NB4 (cell line): ENCODE data around the gene MTHFD1L.
"Not testable (repeated sequence)": the region's sequence is repeated elsewhere in the genome, so short reads cannot be mapped to it uniquely, and the experiment has no call there.

Experiments
- DNase-seq: peaks from one replicate; pipeline ENCODE4 v3.0.0; 2010; ENCODE audit warnings: low read depth
- H3K4me3 ChIP-seq: one replicate; pipeline ENCODE4 v1.5.1; 2011; ENCODE audit warnings: mild to moderate bottlenecking, low read depth, low read length, moderate library complexity
- CTCF ChIP-seq: IDR thresholded peaks from one replicate; pipeline ENCODE4 v1.5.1; 2012; ENCODE audit warnings: low read depth, low read length
- MAX ChIP-seq: IDR thresholded peaks from 2 replicates; pipeline ENCODE4 v1.6.1; 2011; ENCODE audit warnings: low read depth, low read length
- MYC ChIP-seq: IDR thresholded peaks from 2 replicates; pipeline ENCODE4 v1.6.1; 2011; ENCODE audit warnings: low read depth, low read length
- POLR2A ChIP-seq: IDR thresholded peaks from 2 replicates; pipeline ENCODE4 v1.6.1; 2011; ENCODE audit warnings: mild to moderate bottlenecking; ENCODE audit not compliant: insufficient read length; ENCODE audit errors: extremely low read depth

Gene MTHFD1L

GRCh38 chr6:151075930-151076555, 210.5 kb downstream of the MTHFD1L start:
- DNase-seq, result no peak
- no peak overlapping the region for H3K4me3 ChIP-seq
- TF ChIP-seq CTCF (no peak), MAX (no peak), POLR2A (no peak), MYC (no peak)

GRCh38 chr6:151078655-151079054, 213.2 kb downstream of the MTHFD1L start:
- DNase-seq, result no peak
- TF ChIP-seq MAX (no peak), POLR2A (no peak), MYC (no peak), CTCF (no peak)

GRCh38 chr6:151081656-151082055, 216.2 kb downstream of the MTHFD1L start:
- no peak overlapping the region for H3K4me3 ChIP-seq
- TF ChIP-seq MYC (no peak), POLR2A (no peak), CTCF (no peak), MAX (no peak)
- DNase-seq, result no peak

More at GRCh38 chr6:151078655-151079054, 213.2 kb downstream of the MTHFD1L start:
- H3K4me3 ChIP-seq, result no peak overlapping the region

GRCh38 chr6:151082079-151082478, 216.6 kb downstream of the MTHFD1L start:
- no peak for DNase-seq
- no peak overlapping the region for H3K4me3 ChIP-seq

GRCh38 chr6:151084275-151084674, 218.8 kb downstream of the MTHFD1L start:
- no peak for DNase-seq
- no peak overlapping the region for H3K4me3 ChIP-seq
- TF ChIP-seq MAX (no peak), POLR2A (no peak), MYC (no peak), CTCF (no peak)

More at GRCh38 chr6:151082079-151082478, 216.6 kb downstream of the MTHFD1L start:
- TF ChIP-seq MAX (no peak), CTCF (no peak), POLR2A (no peak), MYC (no peak)

GRCh38 chr6:151087055-151087454, 221.6 kb downstream of the MTHFD1L start:
- not testable (repeated sequence) for H3K4me3 ChIP-seq, DNase-seq
